Measurements from ENCODE around the gene TAF9B.

DNA sequence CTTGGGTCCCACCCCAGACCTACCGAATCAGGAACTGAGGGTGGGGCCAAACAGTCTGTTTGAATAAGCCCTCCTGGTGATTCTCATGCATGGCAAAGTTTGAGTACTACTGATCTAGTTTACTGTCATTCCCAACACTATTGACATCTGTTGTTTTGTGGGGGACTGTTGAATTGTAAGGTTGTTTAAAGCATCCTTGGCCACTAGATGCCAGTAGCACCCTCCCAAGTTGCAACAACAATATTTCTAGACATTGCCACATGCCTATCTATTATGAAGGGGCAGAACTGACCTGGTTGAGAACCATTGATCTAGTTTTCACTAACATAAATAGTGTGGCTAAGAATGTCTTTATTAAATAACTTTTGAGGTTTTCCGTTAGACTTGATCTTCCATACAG, 15.1 kb downstream of the TAF9B start:
- TF ChIP-seq EZH2phosphoT487 (IDR thresholded peaks at IDR 0.05; ENCODE audit: insufficient read depth, low read depth) (no peak), EZH2 (IDR thresholded peaks at IDR 0.05; ENCODE audit: insufficient read depth, poor library complexity, severe bottlenecking) (no peak)
